Stimulated activated CD8-positive, alpha-beta memory T cell treated with anti-CD3 and anti-CD28 coated beads, Interleukin-12 subunit alpha, Interleukin-12 subunit beta, amount 100 ng/mL, for 24 hours (primary cell): ENCODE data around the gene THBS4.

Experiments
- DNase-seq: peaks from one replicate; pipeline ENCODE4 v3.0.0-alpha.2; 2020; ENCODE audit errors: extremely low read depth

Gene THBS4

GRCh38 chr5:80048084-80048780, 13.1 kb downstream of the THBS4 start:
- no peak for DNase-seq

- DNase-seq, result no peak
These were observed 17.3 kb downstream of the THBS4 start for GRCh38 chr5:80052464-80052863.

- DNase-seq, result no peak
These were observed 19.5 kb downstream of the THBS4 start for GRCh38 chr5:80054682-80055081.

GRCh38 chr5:80055491-80056170, 20.5 kb downstream of the THBS4 start:
- DNase-seq, result no peak

GRCh38 chr5:80057099-80057498, 22.0 kb downstream of the THBS4 start:
- DNase-seq, result no peak

GRCh38 chr5:80057921-80058320, 22.8 kb downstream of the THBS4 start:
- DNase-seq, result no peak

- no peak for DNase-seq
These were observed 24.3 kb downstream of the THBS4 start for GRCh38 chr5:80059354-80059980.

- no peak for DNase-seq
These were observed 25.8 kb downstream of the THBS4 start for GRCh38 chr5:80060966-80061365.

- no peak for DNase-seq
These were observed 26.4 kb downstream of the THBS4 start for GRCh38 chr5:80061547-80061946.

GRCh38 chr5:80064124-80064523, 29.0 kb downstream of the THBS4 start:
- DNase-seq, result no peak

- DNase-seq, result no peak
These were observed 31.9 kb downstream of the THBS4 start for GRCh38 chr5:80067016-80067415.

- no peak for DNase-seq
These were observed 32.5 kb downstream of the THBS4 start for GRCh38 chr5:80067531-80068245.

GRCh38 chr5:80068246-80068636, 33.1 kb downstream of the THBS4 start:
- no peak for DNase-seq

GRCh38 chr5:80068775-80069174, 33.6 kb downstream of the THBS4 start:
- DNase-seq, result no peak

- DNase-seq, result no peak
These were observed 34.2 kb downstream of the THBS4 start for GRCh38 chr5:80069251-80069800.

GRCh38 chr5:80069918-80070318, 34.8 kb downstream of the THBS4 start:
- DNase-seq, result no peak

GRCh38 chr5:80070338-80071056, 35.3 kb downstream of the THBS4 start:
- no peak for DNase-seq

- DNase-seq, result no peak
These were observed 36.4 kb downstream of the THBS4 start for GRCh38 chr5:80071510-80072021.

GRCh38 chr5:80072103-80073073, 37.2 kb downstream of the THBS4 start:
- no peak for DNase-seq
